WTC11 (cell line): ENCODE measurements around the gene RGS17.

Experiments used
- ATF2 ChIP-seq: sonication (generic); formaldehyde crosslinking; IDR thresholded peaks from 2 replicates; pipeline ENCODE4 v1.8.1; 2022; ENCODE audit warnings: low read depth, missing genetic modification reagents, borderline replicate concordance
- CREB1 ChIP-seq: sonication (generic); formaldehyde crosslinking; IDR thresholded peaks from 2 replicates; pipeline ENCODE4 v1.8.0; 2023; ENCODE audit warnings: mild to moderate bottlenecking, missing genetic modification reagents
- CTCF ChIP-seq: fragments of 200-600 bp; IDR thresholded peaks from 2 replicates; pipeline ENCODE4 v1.8.0; 2022; ENCODE audit warnings: antibody characterized with exemption
- E2F5 ChIP-seq: sonication (generic); formaldehyde crosslinking; IDR thresholded peaks from 2 replicates; pipeline ENCODE4 v1.8.1; 2022; ENCODE audit warnings: mild to moderate bottlenecking, moderate library complexity, missing genetic modification reagents
- FOXK1 ChIP-seq: sonication (generic); formaldehyde crosslinking; IDR thresholded peaks from 2 replicates; pipeline ENCODE4 v1.8.0; 2022; ENCODE audit warnings: mild to moderate bottlenecking, moderate library complexity, missing genetic modification reagents
- JUN ChIP-seq: sonication (generic); formaldehyde crosslinking; IDR thresholded peaks from 2 replicates; pipeline ENCODE4 v1.8.0; 2023; ENCODE audit warnings: mild to moderate bottlenecking, missing genetic modification reagents
- SMAD3 ChIP-seq: sonication (generic); formaldehyde crosslinking; IDR thresholded peaks from 2 replicates; pipeline ENCODE4 v1.8.0; 2022; ENCODE audit warnings: missing genetic modification reagents, mild to moderate bottlenecking, borderline replicate concordance
- ZNF121 ChIP-seq: sonication (generic); formaldehyde crosslinking; IDR thresholded peaks from 2 replicates; pipeline ENCODE4 v1.8.0; 2023; ENCODE audit warnings: missing genetic modification reagents
- ZNF416 ChIP-seq: fragments of 250-450 bp; sonication (Bioruptor Pico); IDR thresholded peaks from 2 replicates; pipeline ENCODE4 v1.9.0; 2021; ENCODE audit warnings: mild to moderate bottlenecking, inconsistent platforms

- TF ChIP-seq CTCF (no peak), ZNF416 (CRISPR knock-in tag) (no peak), SMAD3 (no peak), FOXK1 (CRISPR knock-in tag) (no peak), JUN (CRISPR knock-in tag) (no peak), ZNF121 (CRISPR knock-in tag) (no peak), E2F5 (CRISPR knock-in tag) (no peak), CREB1 (CRISPR knock-in tag) (no peak), ATF2 (CRISPR knock-in tag) (no peak)
These were observed 92.6 kb downstream of the RGS17 start for GRCh38 chr6:153038378-153039057.
